BLaER1 treated with 17β-estradiol and CSF1 and Interleukin-3, amounts not matched to agents 10 nM and 100 nM (cell line): Measurements from ENCODE around the gene TARS2.
A peak's percentile ranks its signal among the peaks of the same experiment; 100 is the strongest.

ENCODE experiments used
- H3K27ac ChIP-seq, 11 experiments: shearing (Covaris generic); formaldehyde crosslinking; 2 replicates each; pipeline ENCODE4 v1.8.1; 2022
- H3K27me3 ChIP-seq, 11 experiments: shearing (Covaris generic); formaldehyde crosslinking; 2 replicates each; pipeline ENCODE4 v1.8.1; 2022
- H3K36me3 ChIP-seq, 11 experiments: shearing (Covaris generic); formaldehyde crosslinking; 2 replicates each; pipeline ENCODE4 v1.8.1; 2022
- H3K4me1 ChIP-seq, 10 experiments: shearing (Covaris generic); formaldehyde crosslinking; 2 replicates each; pipeline ENCODE4 v1.8.1; 2022
- H3K4me2 ChIP-seq, 11 experiments: shearing (Covaris generic); formaldehyde crosslinking; 2 replicates each; pipeline ENCODE4 v1.8.1; 2022
- H3K4me3 ChIP-seq, 10 experiments: shearing (Covaris generic); formaldehyde crosslinking; 2 replicates each; pipeline ENCODE4 v1.8.1; 2022
- H3K9ac ChIP-seq, 11 experiments: shearing (Covaris generic); formaldehyde crosslinking; 2 replicates each; pipeline ENCODE4 v1.8.1; 2022
- H3K9me3 ChIP-seq, 11 experiments: shearing (Covaris generic); formaldehyde crosslinking; replicated peaks in 1 of 11; 2 replicates each; pipeline ENCODE4 v1.8.1; 2022
- H4K20me1 ChIP-seq, 11 experiments: shearing (Covaris generic); formaldehyde crosslinking; 2 replicates each; pipeline ENCODE4 v1.8.1; 2022
- Cebpa-rat ChIP-seq, 11 experiments: shearing (Covaris generic); IDR thresholded peaks; 2 replicates each; pipeline ENCODE4 v1.8.1; 2022

The TARS2 gene

DNA sequence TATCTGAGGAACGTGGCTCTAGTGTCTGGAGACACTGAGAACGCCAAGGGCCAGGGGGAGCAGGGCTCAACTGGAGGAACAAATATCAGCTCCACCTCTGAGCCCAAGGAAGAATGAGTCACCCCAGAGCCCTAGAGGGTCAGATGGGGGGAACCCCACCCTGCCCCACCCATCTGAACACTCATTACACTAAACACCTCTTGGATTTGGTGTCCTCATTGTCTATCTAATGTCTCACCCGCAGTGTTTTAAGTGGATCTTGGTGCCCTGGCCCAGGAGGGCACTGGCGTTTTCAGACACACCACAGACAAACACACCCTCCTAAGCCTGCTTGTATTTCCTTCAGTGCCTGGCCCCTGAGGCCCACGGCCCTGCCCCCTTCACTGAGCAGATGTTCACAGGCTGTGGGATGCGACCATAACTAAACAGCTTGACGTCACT is 26.2 kb downstream of the TARS2 start:
- Histone ChIP-seq H3K9me3 (no peaks in the 10 kb centered on the region), H3K36me3 (peaks cover 10 to 37% (median 23%) of the 10 kb centered on the region in 11 experiments; a peak in 21 of 22 replicates), H3K4me2 (peak overlapping the region; percentile 87 to 100 (median 97); a peak in 21 of 22 replicates), H3K27me3 (no peaks in the 10 kb centered on the region), H3K27ac (peak overlapping the region in 3 of 11 experiments; percentile 17 to 34 (median 22); a peak in 3 of 22 replicates), H4K20me1 (peaks cover 0 to 33% (median 0%) of the 10 kb centered on the region in 11 experiments; a peak in 2 of 22 replicates), H3K4me3 (no peak overlapping the region), H3K4me1 (peaks cover 74 to 90% (median 88%) of the 10 kb centered on the region in 10 experiments), H3K9ac (peak overlapping the region in 3 of 11 experiments; percentile 1 to 21 (median 9); a peak in 2 of 22 replicates)
- no peak for TF ChIP-seq Cebpa-rat (IDR thresholded peaks at IDR 0.05)

DNA sequence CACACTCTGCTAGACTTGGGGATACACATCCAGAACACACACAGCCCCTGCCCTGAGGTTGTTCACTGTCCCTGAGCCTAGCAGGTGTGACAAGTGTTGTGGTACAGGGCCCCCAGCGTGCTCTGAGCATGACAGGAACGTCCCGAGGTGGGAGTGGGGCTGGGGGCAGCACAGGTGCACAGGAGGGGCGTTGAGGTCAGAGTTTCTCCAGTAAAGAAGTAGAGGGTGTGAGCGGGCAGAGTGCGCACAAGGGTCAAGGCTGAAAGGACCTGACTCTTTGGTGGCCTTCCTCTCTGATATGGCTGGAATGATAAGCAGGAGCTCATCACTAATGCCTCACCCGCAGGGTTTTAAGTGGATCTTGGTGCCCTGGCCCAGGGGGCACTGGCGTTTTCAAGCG is 27.0 kb downstream of the TARS2 start:
- peaks cover 10 to 37% (median 23%) of the 10 kb centered on the region in 11 experiments; a peak in 21 of 22 replicates for H3K36me3 ChIP-seq

DNA sequence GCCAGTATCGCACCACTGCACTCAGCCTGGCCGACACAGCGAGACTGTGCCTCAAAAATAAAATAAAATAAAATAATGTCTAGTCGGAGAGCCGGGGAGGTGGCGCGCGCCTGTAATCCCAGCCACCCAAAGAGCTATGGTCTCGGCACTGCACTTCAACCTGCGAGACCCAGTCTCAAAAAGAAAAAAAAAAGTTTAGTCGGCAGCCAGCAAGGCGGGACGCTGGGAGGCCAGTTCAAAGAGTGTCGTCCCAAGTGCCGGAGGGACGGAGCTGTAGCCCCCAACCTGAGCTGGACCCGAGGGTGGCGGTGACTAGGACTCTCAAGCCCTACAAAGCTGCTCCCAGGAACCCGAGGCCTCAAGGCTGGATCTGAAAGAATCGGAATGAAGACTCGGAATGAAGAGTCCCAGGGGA is 27.7 kb downstream of the TARS2 start:
- Histone ChIP-seq H4K20me1 (peaks cover 0 to 33% (median 0%) of the 10 kb centered on the region in 11 experiments; a peak in 2 of 22 replicates), H3K9ac (peak overlapping the region; percentile 68 to 85 (median 77)), H3K4me1 (peaks cover 58 to 75% (median 73%) of the 10 kb centered on the region in 10 experiments), H3K9me3 (no peaks in the 10 kb centered on the region), H3K4me3 (peak overlapping the region; percentile 53 to 76 (median 66)), H3K4me2 (peak overlapping the region; percentile 87 to 100 (median 95)), H3K27me3 (no peaks in the 10 kb centered on the region), H3K27ac (peak overlapping the region; percentile 4 to 75 (median 69); a peak in 20 of 22 replicates), H3K36me3 (peaks cover 10 to 34% (median 23%) of the 10 kb centered on the region in 11 experiments; a peak in 21 of 22 replicates)
- TF ChIP-seq Cebpa-rat (IDR thresholded peaks at IDR 0.05): no peak

More for the DNA sequence above, 27.0 kb downstream of the TARS2 start:
- peak overlapping the region in 1 of 10 experiments; percentile 69; a peak in 1 of 20 replicates for H3K4me3 ChIP-seq
- peaks cover 65 to 81% (median 79%) of the 10 kb centered on the region in 10 experiments for H3K4me1 ChIP-seq
- no peak for TF ChIP-seq Cebpa-rat (IDR thresholded peaks at IDR 0.05)
- H3K9ac ChIP-seq: peak overlapping the region in 1 of 11 experiments; percentile 78; a peak in 2 of 22 replicates
- no peaks in the 10 kb centered on the region for H3K9me3 ChIP-seq
- H4K20me1 ChIP-seq: peaks cover 0 to 33% (median 0%) of the 10 kb centered on the region in 11 experiments; a peak in 2 of 22 replicates
- peak overlapping the region; percentile 87 to 100 (median 95) for H3K4me2 ChIP-seq
- no peaks in the 10 kb centered on the region for H3K27me3 ChIP-seq
- H3K27ac ChIP-seq: peak overlapping the region in 4 of 11 experiments; percentile 6 to 75 (median 56); a peak in 3 of 22 replicates

DNA sequence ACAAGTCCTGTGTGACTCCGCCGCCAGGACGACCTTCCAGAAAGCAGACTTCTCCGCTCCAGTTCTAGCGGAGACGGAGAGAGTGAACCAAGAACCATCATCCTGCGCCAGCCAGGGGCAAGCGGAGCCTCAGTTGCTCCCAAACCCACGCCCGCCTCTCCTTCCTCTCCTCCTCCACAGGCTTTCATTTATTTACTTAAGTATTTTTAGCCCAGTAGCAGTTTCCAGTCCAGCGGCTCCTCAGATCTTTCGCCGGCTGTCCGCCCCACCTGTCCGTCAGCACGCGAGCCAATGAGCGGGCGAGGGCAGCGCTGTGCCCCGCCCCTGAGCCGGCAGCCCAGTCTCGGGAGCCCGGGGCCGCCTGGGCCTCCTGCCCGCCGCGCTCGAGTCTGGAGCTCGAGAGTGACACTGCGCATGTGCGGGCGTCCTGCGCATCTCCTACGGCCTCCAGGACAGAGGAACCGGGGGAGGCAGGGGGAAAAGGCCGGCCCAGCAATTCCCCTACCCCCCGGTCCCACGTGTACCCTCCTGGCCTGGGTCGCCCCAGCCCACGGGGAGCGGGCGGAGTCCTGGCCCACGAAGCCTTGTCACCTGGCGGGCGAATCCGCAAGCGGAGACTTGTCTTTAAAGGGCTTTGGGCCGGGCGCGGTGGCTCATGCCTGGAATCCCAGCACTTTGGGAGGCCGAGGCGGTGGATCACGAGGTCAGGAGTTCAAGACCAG is 28.3 kb downstream of the TARS2 start, which contains the start of gene FALEC:
Gene FALEC (plus strand): TSS at position 425 of the 722 bp plus-strand sequence.
- H3K27ac ChIP-seq: peak within 1 kb of the TSS; percentile 4 to 75 (median 69); a peak in 20 of 22 replicates
- peak within 1 kb of the TSS; percentile 68 to 85 (median 77) for H3K9ac ChIP-seq
- peaks cover 0 to 28% (median 0%) of the 10 kb centered on the region in 11 experiments; a peak in 2 of 22 replicates for H4K20me1 ChIP-seq
- H3K36me3 ChIP-seq: peaks cover 10 to 28% (median 22%) of the 10 kb centered on the region in 11 experiments; a peak in 21 of 22 replicates
- H3K9me3 ChIP-seq: no peaks in the 10 kb centered on the region
- H3K27me3 ChIP-seq: no peaks in the 10 kb centered on the region
- H3K4me2 ChIP-seq: peak within 1 kb of the TSS; percentile 87 to 100 (median 95)
- TF ChIP-seq Cebpa-rat (IDR thresholded peaks at IDR 0.05): no peak
- H3K4me1 ChIP-seq: peaks cover 53 to 69% (median 67%) of the 10 kb centered on the region in 10 experiments
- H3K4me3 ChIP-seq: peak within 1 kb of the TSS; percentile 53 to 76 (median 66)

DNA sequence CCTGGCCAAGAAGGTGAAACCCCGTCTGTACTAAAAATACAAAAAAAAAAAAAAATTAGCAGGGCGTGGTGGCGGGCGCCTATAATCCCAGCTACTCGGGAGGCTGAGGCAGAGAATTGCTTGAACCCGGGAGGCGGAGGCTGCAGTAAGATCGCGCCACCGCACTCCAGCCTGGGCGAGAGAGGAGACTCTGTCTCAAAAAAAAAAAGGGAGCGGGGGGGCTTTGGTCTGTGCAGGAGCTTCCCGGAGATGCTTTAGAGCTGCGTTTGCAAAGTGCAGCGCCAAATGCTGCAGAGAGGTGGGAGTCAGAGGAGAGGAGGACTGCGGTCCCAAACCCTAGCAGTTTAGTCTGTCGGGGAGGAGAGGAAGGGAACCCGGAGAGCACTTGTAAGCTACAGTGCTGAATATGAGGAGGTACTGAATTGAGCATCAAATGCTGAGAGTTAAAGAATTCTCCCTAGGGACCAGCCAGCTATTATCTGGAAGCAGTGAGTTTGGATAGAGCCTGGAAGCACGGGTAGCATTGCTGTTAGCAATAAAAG is 28.9 kb downstream of the TARS2 start:
- Histone ChIP-seq H4K20me1 (peaks cover 0 to 22% (median 0%) of the 10 kb centered on the region in 11 experiments; a peak in 2 of 22 replicates), H3K9me3 (no peaks in the 10 kb centered on the region), H3K36me3 (peaks cover 10 to 22% (median 19%) of the 10 kb centered on the region in 11 experiments; a peak in 21 of 22 replicates), H3K4me2 (peak overlapping the region; percentile 87 to 100 (median 95)), H3K27me3 (no peaks in the 10 kb centered on the region), H3K4me3 (peak overlapping the region; percentile 53 to 76 (median 66)), H3K9ac (peak overlapping the region; percentile 68 to 85 (median 77)), H3K27ac (peak overlapping the region in 9 of 11 experiments; percentile 50 to 75 (median 71); a peak in 18 of 22 replicates), H3K4me1 (peaks cover 46 to 63% (median 61%) of the 10 kb centered on the region in 10 experiments)
- no peak for TF ChIP-seq Cebpa-rat (IDR thresholded peaks at IDR 0.05)

DNA sequence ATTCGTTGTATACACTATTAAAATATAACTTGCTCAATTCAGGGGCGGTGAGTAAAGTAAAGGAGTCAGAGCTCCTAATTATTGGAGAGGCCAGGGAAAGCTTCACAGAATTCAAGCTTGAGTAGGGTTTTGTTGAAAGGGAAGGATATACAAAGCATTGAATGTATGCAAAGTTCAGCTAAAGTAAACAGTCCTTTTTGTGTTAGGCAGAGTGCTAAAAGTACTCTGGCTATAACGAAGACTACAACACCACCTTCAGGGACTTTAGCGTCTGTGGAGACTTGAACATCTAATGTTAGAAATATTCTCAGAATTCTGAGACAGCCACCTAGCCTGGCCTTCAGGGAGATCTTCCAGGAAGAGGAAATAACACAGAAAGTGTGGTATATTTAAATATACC is 29.4 kb downstream of the TARS2 start:
- peak overlapping the region in 2 of 11 experiments; percentile 50 to 71; a peak in 2 of 22 replicates for H3K27ac ChIP-seq
- peak overlapping the region in 9 of 11 experiments; percentile 71 to 85 (median 78); a peak in 13 of 22 replicates for H3K9ac ChIP-seq

DNA sequence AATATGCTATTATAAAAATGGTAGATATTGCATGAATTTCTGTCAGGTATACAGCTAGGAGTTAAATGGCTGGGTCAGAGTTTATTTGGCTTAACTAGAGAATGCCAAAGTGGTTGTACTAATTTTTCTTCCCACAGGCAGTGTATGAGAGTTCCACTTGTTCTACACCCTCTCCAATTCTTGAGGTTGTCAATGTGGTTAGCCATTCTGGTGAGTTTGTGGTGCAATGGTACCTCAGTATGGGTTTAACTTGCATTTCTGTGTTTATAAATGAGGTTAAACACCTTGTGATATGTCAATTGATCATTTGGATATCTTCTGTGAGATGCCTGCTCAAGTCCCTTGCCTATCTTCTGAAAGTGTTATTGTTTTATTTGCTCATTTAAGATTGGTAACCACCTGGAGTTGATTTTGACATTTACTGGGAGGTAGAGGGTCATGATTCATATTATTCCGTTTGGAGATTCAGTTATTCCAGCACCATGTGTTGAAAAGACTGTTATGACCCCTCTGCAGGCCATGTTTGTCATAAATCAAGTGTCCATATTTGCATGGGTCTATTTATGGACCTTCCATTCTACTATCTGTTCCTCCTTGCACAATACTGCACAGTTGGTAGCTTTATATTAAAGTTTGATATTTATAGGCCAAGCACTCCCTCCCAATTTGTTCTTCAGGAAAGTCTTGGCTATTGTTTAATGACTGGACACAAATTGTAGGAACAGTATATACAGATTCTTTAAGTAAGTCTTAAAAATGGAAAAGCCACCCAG is 34.2 kb downstream of the TARS2 start:
- Histone ChIP-seq H3K36me3 (no peaks in the 10 kb centered on the region), H3K9me3 (no peaks in the 10 kb centered on the region), H4K20me1 (no peaks in the 10 kb centered on the region), H3K4me1 (peaks cover 3 to 23% (median 14%) of the 10 kb centered on the region in 10 experiments; a peak in 19 of 20 replicates), H3K4me3 (no peak overlapping the region), H3K9ac (no peak overlapping the region), H3K27me3 (no peaks in the 10 kb centered on the region), H3K4me2 (no peak overlapping the region), H3K27ac (no peak overlapping the region)
- no peak for TF ChIP-seq Cebpa-rat (IDR thresholded peaks at IDR 0.05)

More for the DNA sequence above, 29.4 kb downstream of the TARS2 start:
- Histone ChIP-seq H3K4me1 (peaks cover 41 to 58% (median 56%) of the 10 kb centered on the region in 10 experiments), H3K4me3 (peak overlapping the region; percentile 53 to 76 (median 66); a peak in 17 of 20 replicates), H3K4me2 (peak overlapping the region; percentile 87 to 100 (median 95)), H3K9me3 (no peaks in the 10 kb centered on the region), H3K27me3 (no peaks in the 10 kb centered on the region), H4K20me1 (peaks cover 0 to 17% (median 0%) of the 10 kb centered on the region in 11 experiments; a peak in 2 of 22 replicates), H3K36me3 (peaks cover 10 to 17% (median 14%) of the 10 kb centered on the region in 11 experiments; a peak in 20 of 22 replicates)
- TF ChIP-seq Cebpa-rat (IDR thresholded peaks at IDR 0.05): no peak

DNA sequence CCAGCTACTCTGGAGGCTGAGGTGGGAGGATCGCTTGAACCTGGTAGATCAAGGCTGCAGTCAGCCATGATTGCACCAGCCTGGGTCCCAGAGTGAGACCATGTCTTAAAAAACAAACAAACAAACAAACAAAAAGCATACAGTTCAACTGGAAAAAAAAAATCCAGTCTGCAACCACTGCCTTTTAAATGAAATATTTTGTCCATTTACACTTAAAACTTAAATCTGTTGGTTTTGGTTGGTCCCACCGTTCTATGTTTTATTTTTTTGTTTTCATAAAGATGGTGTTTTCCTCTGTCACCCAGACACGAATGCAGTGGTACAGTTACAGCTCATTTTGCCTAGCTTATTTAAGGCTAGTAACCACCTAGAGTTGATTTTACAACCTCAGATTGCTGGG is 38.1 kb downstream of the TARS2 start:
- Histone ChIP-seq H3K4me2 (no peak overlapping the region), H3K27ac (no peak overlapping the region), H3K27me3 (no peaks in the 10 kb centered on the region), H3K9ac (no peak overlapping the region), H3K9me3 (no peaks in the 10 kb centered on the region), H3K36me3 (no peaks in the 10 kb centered on the region), H4K20me1 (no peaks in the 10 kb centered on the region), H3K4me3 (no peak overlapping the region), H3K4me1 (peaks cover 0 to 9% (median 0%) of the 10 kb centered on the region in 10 experiments; a peak in 7 of 20 replicates)
- no peak for TF ChIP-seq Cebpa-rat (IDR thresholded peaks at IDR 0.05)
